GM21528 (cell line): ENCODE data around the gene CDC42BPB.
A peak's percentile ranks its signal among the peaks of the same experiment; 100 is the strongest.

ENCODE experiments used
- ATAC-seq: cut with Tn5 transposase; IDR thresholded peaks from one replicate; pipeline ENCODE4 v1.9.1; 2021; ENCODE audit warnings: mild to moderate bottlenecking, moderate library complexity; ENCODE audit not compliant: unreplicated experiment, low FRiP score

The CDC42BPB gene

GRCh38 chr14:103096387-103096786, 39.0 kb upstream of the CDC42BPB start:
- no peak for ATAC-seq

GRCh38 chr14:103095210-103095778, 37.9 kb upstream of the CDC42BPB start:
- no peak for ATAC-seq

GRCh38 chr14:103094406-103095209, 37.3 kb upstream of the CDC42BPB start, which contains the start of gene EXOC3L4:
Gene EXOC3L4 (plus strand): TSS chr14:103094725. CDS start chr14:103100220, 5,495 bp downstream.
- ATAC-seq = no peak

GRCh38 chr14:103093856-103094405, 36.6 kb upstream of the CDC42BPB start:
- ATAC-seq = no peak

GRCh38 chr14:103091883-103092222, 34.5 kb upstream of the CDC42BPB start:
- ATAC-seq = no peak

GRCh38 chr14:103091041-103091882, 33.9 kb upstream of the CDC42BPB start:
- peak; percentile 54 for ATAC-seq

- ATAC-seq = no peak
These were observed 33.2 kb upstream of the CDC42BPB start for GRCh38 chr14:103090481-103091020.

GRCh38 chr14:103089386-103090335, 32.3 kb upstream of the CDC42BPB start:
- no peak for ATAC-seq

GRCh38 chr14:103088921-103089320, 31.6 kb upstream of the CDC42BPB start:
- ATAC-seq = no peak

GRCh38 chr14:103087343-103087835, 30.0 kb upstream of the CDC42BPB start:
- ATAC-seq = no peak

GRCh38 chr14:103086771-103087342, 29.5 kb upstream of the CDC42BPB start:
- ATAC-seq = no peak

- no peak for ATAC-seq
These were observed 28.1 kb upstream of the CDC42BPB start for GRCh38 chr14:103085106-103086091.

- ATAC-seq = no peak
These were observed 26.9 kb upstream of the CDC42BPB start, which contains the start of gene LBHD2 for GRCh38 chr14:103084021-103084919. Gene LBHD2 (plus strand): TSS chr14:103084210. CDS start chr14:103086013, 1,803 bp downstream.

GRCh38 chr14:103081951-103082350, 24.6 kb upstream of the CDC42BPB start:
- no peak for ATAC-seq

GRCh38 chr14:103078860-103079587, 21.7 kb upstream of the CDC42BPB start:
- ATAC-seq = no peak

- ATAC-seq = no peak
These were observed 21.0 kb upstream of the CDC42BPB start for GRCh38 chr14:103078420-103078749.
